MG63 (cell line): ENCODE measurements around the gene PTPRE. TPM values are rescaled to one million over a fixed set of nuclear protein-coding genes. Genes with fewer than 3 reads are reported as not detected.
"Not testable (repeated sequence)": the region's sequence is repeated elsewhere in the genome, so short reads cannot be mapped to it uniquely, and the experiment has no call there.

Experiments
- DNase-seq: peaks from one replicate; pipeline ENCODE4 v3.0.0-alpha.2; 2020
- H3K27me3 ChIP-seq: fragments of 250-450 bp; sonication (Bioruptor Pico); 2 replicates; pipeline ENCODE4 v1.5.1; 2020; ENCODE audit warnings: mild to moderate bottlenecking, moderate library complexity
- H3K36me3 ChIP-seq: fragments of 250-450 bp; sonication (Bioruptor Pico); 2 replicates; pipeline ENCODE4 v1.5.1; 2020; ENCODE audit warnings: mild to moderate bottlenecking, moderate library complexity
- H3K4me3 ChIP-seq: fragments of 250-450 bp; sonication (Bioruptor Pico); 2 replicates; pipeline ENCODE4 v1.5.1; 2020; ENCODE audit warnings: mild to moderate bottlenecking, moderate library complexity
- H3K9me3 ChIP-seq: fragments of 250-450 bp; sonication (Bioruptor Pico); 2 replicates; pipeline ENCODE4 v1.5.1; 2020; ENCODE audit warnings: mild to moderate bottlenecking, moderate library complexity
- total RNA-seq: library from RNA; depleted of rRNA; stranded (reverse); fragments of >200 nt; shearing (Covaris generic); gene quantifications from 2 replicates; pipeline ENCODE4 v1.2.3, GENCODE V29; 2014; ENCODE audit warnings: low replicate concordance

Gene PTPRE
- total RNA-seq, 1 experiment from 2014 or later, result 0.86 TPM

GRCh38 chr10:128081720-128082119 is 174.8 kb downstream of the PTPRE start:
- DNase-seq, result no peak
- Histone ChIP-seq H3K9me3 (no peaks in the 10 kb centered on the region), H3K27me3 (no peaks in the 10 kb centered on the region), H3K36me3 (no peaks in the 10 kb centered on the region), H3K4me3 (no peak overlapping the region)

- Histone ChIP-seq H3K4me3 (no peak overlapping the region), H3K27me3 (no peaks in the 10 kb centered on the region), H3K36me3 (no peaks in the 10 kb centered on the region), H3K9me3 (no peaks in the 10 kb centered on the region)
- DNase-seq, result no peak
Measured at GRCh38 chr10:128083191-128083895, 176.4 kb downstream of the PTPRE start.

GRCh38 chr10:128084364-128084763 is 177.5 kb downstream of the PTPRE start:
- no peaks in the 10 kb centered on the region for H3K9me3 ChIP-seq
- H3K4me3 ChIP-seq, result no peak overlapping the region
- H3K36me3 ChIP-seq, result no peaks in the 10 kb centered on the region
- no peaks in the 10 kb centered on the region for H3K27me3 ChIP-seq
- DNase-seq, result no peak

GRCh38 chr10:128084991-128085390 is 178.1 kb downstream of the PTPRE start:
- Histone ChIP-seq H3K4me3 (no peak overlapping the region), H3K27me3 (no peaks in the 10 kb centered on the region), H3K9me3 (no peaks in the 10 kb centered on the region), H3K36me3 (no peaks in the 10 kb centered on the region)
- DNase-seq, result no peak

GRCh38 chr10:128086003-128086863 is 179.3 kb downstream of the PTPRE start:
- Histone ChIP-seq H3K9me3 (no peaks in the 10 kb centered on the region), H3K4me3 (no peak overlapping the region), H3K27me3 (no peaks in the 10 kb centered on the region), H3K36me3 (no peaks in the 10 kb centered on the region)
- DNase-seq, result no peak

DNA sequence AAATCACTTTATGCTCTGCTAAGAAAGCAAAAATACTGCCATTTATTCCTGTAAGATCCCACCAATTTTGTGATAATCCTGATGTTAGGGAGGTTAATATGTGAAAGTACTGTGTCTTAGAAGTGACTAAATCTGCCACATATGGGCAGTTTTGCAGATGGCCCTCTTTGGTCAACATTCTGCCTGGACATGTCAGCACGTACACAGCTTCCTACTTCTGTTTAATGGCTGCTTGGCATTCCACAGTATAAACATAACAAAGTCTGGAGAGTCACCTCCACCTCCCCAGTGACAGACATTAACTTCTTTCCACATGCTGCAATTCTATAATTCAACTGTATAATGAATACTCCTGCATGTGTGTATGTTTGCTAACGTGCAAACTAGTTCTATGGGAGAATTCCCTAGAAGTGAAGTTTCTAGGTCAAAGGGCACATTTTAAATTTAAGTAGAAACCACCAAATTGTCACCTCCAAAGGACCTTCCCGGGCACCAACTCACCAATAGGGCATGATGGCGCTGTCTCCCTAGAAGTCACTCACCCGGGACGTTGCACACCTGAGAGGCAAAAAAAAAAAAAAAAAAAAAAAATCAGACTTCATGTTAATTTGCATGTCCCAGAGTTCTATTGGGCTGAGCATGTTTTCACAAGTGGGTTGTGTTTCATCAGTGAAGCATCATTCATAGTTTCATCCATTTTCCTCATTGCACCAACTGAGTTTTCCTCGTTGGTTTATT is 180.4 kb downstream of the PTPRE start:
- Histone ChIP-seq H3K27me3 (no peaks in the 10 kb centered on the region), H3K4me3 (no peak overlapping the region), H3K9me3 (no peaks in the 10 kb centered on the region), H3K36me3 (no peaks in the 10 kb centered on the region)
- DNase-seq, result no peak

GRCh38 chr10:128087884-128088709 is 181.2 kb downstream of the PTPRE start:
- no peaks in the 10 kb centered on the region for H3K27me3 ChIP-seq
- no peaks in the 10 kb centered on the region for H3K36me3 ChIP-seq
- H3K4me3 ChIP-seq, result no peak overlapping the region
- DNase-seq, result no peak
- no peaks in the 10 kb centered on the region for H3K9me3 ChIP-seq

DNA sequence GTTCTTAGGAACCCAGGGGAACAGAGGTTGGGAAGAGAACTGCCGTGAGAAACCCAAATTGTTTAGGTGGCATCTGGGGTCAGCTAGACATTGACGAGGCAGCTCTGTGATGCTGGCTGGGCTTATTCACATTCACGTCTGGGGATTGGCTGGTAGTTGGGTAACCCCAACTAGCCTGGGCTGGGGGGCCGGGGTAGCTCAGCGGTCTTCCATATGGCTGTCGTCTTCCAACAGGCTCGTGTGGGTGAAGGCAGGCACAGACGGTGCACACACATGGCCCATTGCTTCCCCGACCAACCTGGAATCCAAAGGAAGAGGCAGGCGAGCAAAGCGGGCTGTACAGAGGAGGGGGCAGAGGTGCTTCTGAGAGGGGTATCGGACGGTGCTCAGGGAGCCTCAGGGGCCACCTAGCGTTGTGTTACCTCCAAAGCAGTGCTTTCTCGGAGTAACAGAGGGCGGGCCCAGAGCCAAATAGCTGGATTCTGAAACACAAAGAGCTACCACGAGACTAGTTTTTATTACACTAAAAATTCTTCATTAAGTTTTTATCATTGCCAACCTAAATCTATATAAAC is 184.8 kb downstream of the PTPRE start:
- H3K27me3 ChIP-seq, result no peaks in the 10 kb centered on the region
- no peaks in the 10 kb centered on the region for H3K9me3 ChIP-seq
- peaks cover 2% of the 10 kb centered on the region for H3K36me3 ChIP-seq
- no peak overlapping the region for H3K4me3 ChIP-seq
- no peak for DNase-seq

GRCh38 chr10:128092454-128092853 is 185.6 kb downstream of the PTPRE start:
- H3K9me3 ChIP-seq, result no peaks in the 10 kb centered on the region
- no peaks in the 10 kb centered on the region for H3K27me3 ChIP-seq
- DNase-seq, result peak; percentile 18
- H3K4me3 ChIP-seq, result no peak overlapping the region
- peaks cover 9% of the 10 kb centered on the region for H3K36me3 ChIP-seq

DNA sequence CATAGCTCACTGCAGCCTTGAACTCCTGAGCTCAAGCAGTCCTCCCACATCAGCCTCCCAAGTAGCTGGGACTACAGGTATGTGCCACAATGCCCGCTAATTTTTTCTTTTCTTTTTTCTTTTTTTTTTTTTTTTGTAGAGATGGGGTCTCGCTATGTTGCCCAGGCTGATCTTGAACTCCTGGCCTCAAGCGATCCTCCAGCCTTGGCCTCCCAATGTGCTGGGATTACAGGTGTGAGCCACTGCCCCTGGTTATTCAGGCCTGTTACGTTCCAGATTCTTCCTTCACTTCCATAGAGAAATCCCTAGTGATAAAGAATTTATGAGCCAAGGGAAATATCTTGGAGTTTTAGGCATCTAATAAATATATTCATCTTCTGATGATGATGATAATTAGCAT is 187.7 kb downstream of the PTPRE start:
- H3K4me3 ChIP-seq, DNase-seq, H3K27me3 ChIP-seq, H3K9me3 ChIP-seq: not testable (repeated sequence)
- peaks cover 30% of the 10 kb centered on the region for H3K36me3 ChIP-seq

GRCh38 chr10:128095027-128095752 is 188.3 kb downstream of the PTPRE start:
- H3K27me3 ChIP-seq, result no peaks in the 10 kb centered on the region
- no peaks in the 10 kb centered on the region for H3K9me3 ChIP-seq
- no peak overlapping the region for H3K4me3 ChIP-seq
- no peak for DNase-seq
- peaks cover 36% of the 10 kb centered on the region for H3K36me3 ChIP-seq

DNA sequence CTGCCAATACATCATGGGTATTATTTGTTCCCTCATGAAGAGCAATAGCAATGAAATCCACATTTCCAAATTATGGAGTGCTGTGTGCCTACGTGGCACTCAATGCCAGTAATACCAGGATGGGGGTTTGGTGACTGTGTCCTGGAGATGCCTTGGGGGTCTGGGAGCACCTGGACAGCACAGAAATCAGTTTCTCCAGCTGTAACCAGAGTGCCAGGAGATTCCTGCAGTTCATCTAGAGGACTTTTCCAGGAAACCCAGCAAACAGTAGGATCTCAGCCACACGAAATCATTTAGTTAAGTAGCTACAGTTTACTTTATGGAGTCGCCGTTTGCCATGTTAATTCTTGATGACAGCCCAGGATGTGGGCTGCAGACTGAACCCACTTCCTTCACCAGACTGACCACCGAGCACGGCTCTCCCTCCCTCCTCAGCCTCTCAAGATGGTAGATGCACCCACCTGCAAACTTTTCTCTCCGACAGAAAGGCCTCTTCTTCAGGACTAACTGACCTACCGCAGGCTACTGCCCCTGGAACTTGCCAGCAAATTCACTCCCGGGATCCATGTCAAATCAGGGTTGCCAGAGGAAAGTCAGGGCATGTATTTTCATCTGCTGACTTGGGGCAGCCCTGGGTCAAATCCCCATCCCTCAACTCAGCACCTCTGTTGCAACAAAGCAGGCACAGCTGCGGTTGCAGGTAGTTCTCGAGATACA is 189.0 kb downstream of the PTPRE start:
- Histone ChIP-seq H3K36me3 (peaks cover 43% of the 10 kb centered on the region), H3K27me3 (no peaks in the 10 kb centered on the region), H3K4me3 (no peak overlapping the region), H3K9me3 (no peaks in the 10 kb centered on the region)
- DNase-seq, result no peak

GRCh38 chr10:128096486-128097199 is 189.7 kb downstream of the PTPRE start:
- H3K9me3 ChIP-seq, result no peaks in the 10 kb centered on the region
- no peak overlapping the region for H3K4me3 ChIP-seq
- DNase-seq, result no peak
- H3K36me3 ChIP-seq, result peaks cover 51% of the 10 kb centered on the region
- H3K27me3 ChIP-seq, result no peaks in the 10 kb centered on the region

- H3K27me3 ChIP-seq, result no peaks in the 10 kb centered on the region
Measured at GRCh38 chr10:128097783-128098182, 190.9 kb downstream of the PTPRE start.

More at GRCh38 chr10:128097783-128098182, 190.9 kb downstream of the PTPRE start:
- H3K4me3 ChIP-seq, result no peak overlapping the region
- H3K9me3 ChIP-seq, result no peaks in the 10 kb centered on the region
- DNase-seq, result peak; percentile 14
- H3K36me3 ChIP-seq, result peaks cover 62% of the 10 kb centered on the region
